KOPT-K1 (cell line): Measurements from ENCODE around the gene PTPRD.
"Not testable (repeated sequence)": the region's sequence is repeated elsewhere in the genome, so short reads cannot be mapped to it uniquely, and the experiment has no call there.

ENCODE experiments used
- H3K27ac ChIP-seq: fragments of 200-600 bp; sonication (generic); 2 replicates; pipeline ENCODE4 v1.5.1; 2016; ENCODE audit warnings: antibody characterized with exemption, mild to moderate bottlenecking, low read depth, low read length; ENCODE audit not compliant: poor library complexity, severe bottlenecking
- H3K36me3 ChIP-seq: fragments of 200-600 bp; sonication (generic); 2 replicates; pipeline ENCODE4 v1.5.1; 2017; ENCODE audit warnings: antibody characterized with exemption, mild to moderate bottlenecking, low read length, moderate library complexity; ENCODE audit not compliant: insufficient read depth
- H3K9me3 ChIP-seq: fragments of 200-600 bp; sonication (generic); 2 replicates; pipeline ENCODE4 v1.5.1; 2017; ENCODE audit warnings: antibody characterized with exemption, low read length, mild to moderate bottlenecking; ENCODE audit not compliant: insufficient read depth, poor library complexity, severe bottlenecking

PTPRD gene

GRCh38 chr9:8963885-8964284 lies 1648.9 kb downstream of the PTPRD start:
- Histone ChIP-seq H3K27ac (no peak overlapping the region), H3K36me3 (no peaks in the 10 kb centered on the region), H3K9me3 (no peaks in the 10 kb centered on the region)

- Histone ChIP-seq H3K27ac (no peak overlapping the region), H3K9me3 (no peaks in the 10 kb centered on the region), H3K36me3 (no peaks in the 10 kb centered on the region)
These were observed 1650.7 kb downstream of the PTPRD start for GRCh38 chr9:8962084-8962483.

- H3K9me3 ChIP-seq, result no peaks in the 10 kb centered on the region
- no peak overlapping the region for H3K27ac ChIP-seq
- no peaks in the 10 kb centered on the region for H3K36me3 ChIP-seq
These were observed 1651.5 kb downstream of the PTPRD start for GRCh38 chr9:8961186-8961851.

GRCh38 chr9:8960254-8960653 lies 1652.5 kb downstream of the PTPRD start:
- Histone ChIP-seq H3K9me3 (no peaks in the 10 kb centered on the region), H3K27ac (no peak overlapping the region), H3K36me3 (no peaks in the 10 kb centered on the region)

GRCh38 chr9:8958358-8958757 lies 1654.4 kb downstream of the PTPRD start:
- H3K27ac ChIP-seq, result no peak overlapping the region
- H3K36me3 ChIP-seq, result no peaks in the 10 kb centered on the region
- no peaks in the 10 kb centered on the region for H3K9me3 ChIP-seq

- Histone ChIP-seq H3K36me3 (no peaks in the 10 kb centered on the region), H3K9me3 (no peaks in the 10 kb centered on the region)
These were observed 1657.5 kb downstream of the PTPRD start for GRCh38 chr9:8955315-8955714.

GRCh38 chr9:8946461-8946860 lies 1666.3 kb downstream of the PTPRD start:
- Histone ChIP-seq H3K36me3 (no peaks in the 10 kb centered on the region), H3K9me3 (no peaks in the 10 kb centered on the region)

More at GRCh38 chr9:8955315-8955714, 1657.5 kb downstream of the PTPRD start:
- no peak overlapping the region for H3K27ac ChIP-seq

GRCh38 chr9:8943392-8943791 lies 1669.4 kb downstream of the PTPRD start:
- Histone ChIP-seq H3K27ac (no peak overlapping the region), H3K36me3 (no peaks in the 10 kb centered on the region), H3K9me3 (no peaks in the 10 kb centered on the region)

More at GRCh38 chr9:8946461-8946860, 1666.3 kb downstream of the PTPRD start:
- no peak overlapping the region for H3K27ac ChIP-seq

- Histone ChIP-seq H3K9me3 (no peaks in the 10 kb centered on the region), H3K36me3 (no peaks in the 10 kb centered on the region), H3K27ac (no peak overlapping the region)
These were observed 1672.2 kb downstream of the PTPRD start for GRCh38 chr9:8940650-8941049.

- Histone ChIP-seq H3K36me3 (no peaks in the 10 kb centered on the region), H3K27ac (no peak overlapping the region), H3K9me3 (no peaks in the 10 kb centered on the region)
These were observed 1686.3 kb downstream of the PTPRD start for GRCh38 chr9:8926461-8926860.

GRCh38 chr9:8924562-8924961 lies 1688.2 kb downstream of the PTPRD start:
- Histone ChIP-seq H3K27ac (no peak overlapping the region), H3K36me3 (no peaks in the 10 kb centered on the region), H3K9me3 (no peaks in the 10 kb centered on the region)

GRCh38 chr9:8920478-8921183 lies 1692.2 kb downstream of the PTPRD start:
- not testable (repeated sequence) for H3K9me3 ChIP-seq, H3K27ac ChIP-seq

GRCh38 chr9:8917956-8918739 lies 1694.7 kb downstream of the PTPRD start:
- no peaks in the 10 kb centered on the region for H3K9me3 ChIP-seq
- H3K27ac ChIP-seq, result no peak overlapping the region
- H3K36me3 ChIP-seq, result no peaks in the 10 kb centered on the region

More at GRCh38 chr9:8920478-8921183, 1692.2 kb downstream of the PTPRD start:
- not testable (repeated sequence) for H3K36me3 ChIP-seq

- no peak overlapping the region for H3K27ac ChIP-seq
- no peaks in the 10 kb centered on the region for H3K36me3 ChIP-seq
- no peaks in the 10 kb centered on the region for H3K9me3 ChIP-seq
These were observed 1696.0 kb downstream of the PTPRD start for GRCh38 chr9:8916771-8917170.

- Histone ChIP-seq H3K27ac (no peak overlapping the region), H3K36me3 (no peaks in the 10 kb centered on the region), H3K9me3 (no peaks in the 10 kb centered on the region)
These were observed 1704.9 kb downstream of the PTPRD start for GRCh38 chr9:8907868-8908267.
